ENCODE data around the gene LRRTM4.
"Not testable (repeated sequence)": the region's sequence is repeated elsewhere in the genome, so short reads cannot be mapped to it uniquely, and the experiment has no call there.

Gene LRRTM4

GRCh38 chr2:77095096-77095495, 427.1 kb downstream of the LRRTM4 start:
- no peaks in the 10 kb centered on the region for H3K27me3 ChIP-seq (ENCODE audit: control insufficient read depth in 1 of 2, insufficient read depth in 2 of 2, low read length in 2 of 2)
- no peaks in the 10 kb centered on the region for H3K4me1 ChIP-seq (ENCODE audit: control insufficient read depth, insufficient read depth, low read length)
- H3K4me3 ChIP-seq (ENCODE audit: low read length in 2 of 2) = no peak overlapping the region
- H3K36me3 ChIP-seq (ENCODE audit: control insufficient read depth in 2 of 2, insufficient read depth in 2 of 2, low read length in 2 of 2) = no peaks in the 10 kb centered on the region
- H3K9ac ChIP-seq (ENCODE audit: low read length in 2 of 2) = no peak overlapping the region
- H3K9me3 ChIP-seq (ENCODE audit: control insufficient read depth in 2 of 2, low read length in 2 of 2) = no peaks in the 10 kb centered on the region
- no peak overlapping the region for H3K27ac ChIP-seq (ENCODE audit: low read length)

GRCh38 chr2:77088424-77088823, 433.8 kb downstream of the LRRTM4 start:
- not testable (repeated sequence) for H3K4me1 ChIP-seq (ENCODE audit: control insufficient read depth, insufficient read depth, low read length); H3K27ac ChIP-seq (ENCODE audit: low read length); H3K27me3 ChIP-seq (ENCODE audit: control insufficient read depth in 1 of 2, insufficient read depth in 2 of 2, low read length in 2 of 2); H3K9me3 ChIP-seq (ENCODE audit: control insufficient read depth in 2 of 2, low read length in 2 of 2); H3K9ac ChIP-seq (ENCODE audit: low read length in 2 of 2); H3K36me3 ChIP-seq (ENCODE audit: control insufficient read depth in 2 of 2, insufficient read depth in 2 of 2, low read length in 2 of 2); H3K4me3 ChIP-seq (ENCODE audit: low read length in 2 of 2)

- no peak overlapping the region for H3K27ac ChIP-seq (ENCODE audit: low read length)
- no peak overlapping the region for H3K9ac ChIP-seq (ENCODE audit: low read length in 2 of 2)
- no peaks in the 10 kb centered on the region for H3K9me3 ChIP-seq (ENCODE audit: control insufficient read depth in 2 of 2, low read length in 2 of 2)
- no peaks in the 10 kb centered on the region for H3K36me3 ChIP-seq (ENCODE audit: control insufficient read depth in 2 of 2, insufficient read depth in 2 of 2, low read length in 2 of 2)
- no peak overlapping the region for H3K4me3 ChIP-seq (ENCODE audit: low read length in 2 of 2)
- H3K4me1 ChIP-seq (ENCODE audit: control insufficient read depth, insufficient read depth, low read length) = no peaks in the 10 kb centered on the region
- no peaks in the 10 kb centered on the region for H3K27me3 ChIP-seq (ENCODE audit: control insufficient read depth in 1 of 2, insufficient read depth in 2 of 2, low read length in 2 of 2)
These were observed 434.2 kb downstream of the LRRTM4 start for GRCh38 chr2:77087987-77088414.

- Histone ChIP-seq H3K9ac (ENCODE audit: low read length in 2 of 2) (no peak overlapping the region), H3K27me3 (ENCODE audit: control insufficient read depth in 1 of 2, insufficient read depth in 2 of 2, low read length in 2 of 2) (no peaks in the 10 kb centered on the region), H3K9me3 (ENCODE audit: control insufficient read depth in 2 of 2, low read length in 2 of 2) (no peaks in the 10 kb centered on the region), H3K36me3 (ENCODE audit: control insufficient read depth in 2 of 2, insufficient read depth in 2 of 2, low read length in 2 of 2) (no peaks in the 10 kb centered on the region), H3K4me3 (ENCODE audit: low read length in 2 of 2) (no peak overlapping the region), H3K27ac (ENCODE audit: low read length) (no peak overlapping the region), H3K4me1 (ENCODE audit: control insufficient read depth, insufficient read depth, low read length) (no peaks in the 10 kb centered on the region)
These were observed 435.7 kb downstream of the LRRTM4 start for GRCh38 chr2:77086478-77086877.

GRCh38 chr2:77086051-77086450, 436.1 kb downstream of the LRRTM4 start:
- Histone ChIP-seq H3K9me3 (ENCODE audit: control insufficient read depth in 2 of 2, low read length in 2 of 2) (no peaks in the 10 kb centered on the region), H3K4me1 (ENCODE audit: control insufficient read depth, insufficient read depth, low read length) (no peaks in the 10 kb centered on the region), H3K9ac (ENCODE audit: low read length in 2 of 2) (no peak overlapping the region), H3K4me3 (ENCODE audit: low read length in 2 of 2) (no peak overlapping the region), H3K27ac (ENCODE audit: low read length) (no peak overlapping the region), H3K36me3 (ENCODE audit: control insufficient read depth in 2 of 2, insufficient read depth in 2 of 2, low read length in 2 of 2) (no peaks in the 10 kb centered on the region), H3K27me3 (ENCODE audit: control insufficient read depth in 1 of 2, insufficient read depth in 2 of 2, low read length in 2 of 2) (no peaks in the 10 kb centered on the region)

- no peak overlapping the region for H3K4me3 ChIP-seq (ENCODE audit: low read length in 2 of 2)
- H3K27me3 ChIP-seq (ENCODE audit: control insufficient read depth in 1 of 2, insufficient read depth in 2 of 2, low read length in 2 of 2) = no peaks in the 10 kb centered on the region
- H3K9me3 ChIP-seq (ENCODE audit: control insufficient read depth in 2 of 2, low read length in 2 of 2) = no peaks in the 10 kb centered on the region
- no peaks in the 10 kb centered on the region for H3K4me1 ChIP-seq (ENCODE audit: control insufficient read depth, insufficient read depth, low read length)
- H3K36me3 ChIP-seq (ENCODE audit: control insufficient read depth in 2 of 2, insufficient read depth in 2 of 2, low read length in 2 of 2) = no peaks in the 10 kb centered on the region
- no peak overlapping the region for H3K9ac ChIP-seq (ENCODE audit: low read length in 2 of 2)
- no peak overlapping the region for H3K27ac ChIP-seq (ENCODE audit: low read length)
These were observed 436.6 kb downstream of the LRRTM4 start for GRCh38 chr2:77085561-77085960.

- Histone ChIP-seq H3K27me3 (ENCODE audit: control insufficient read depth in 1 of 2, insufficient read depth in 2 of 2, low read length in 2 of 2) (no peaks in the 10 kb centered on the region), H3K4me3 (ENCODE audit: low read length in 2 of 2) (no peak overlapping the region), H3K4me1 (ENCODE audit: control insufficient read depth, insufficient read depth, low read length) (no peaks in the 10 kb centered on the region), H3K36me3 (ENCODE audit: control insufficient read depth in 2 of 2, insufficient read depth in 2 of 2, low read length in 2 of 2) (no peaks in the 10 kb centered on the region), H3K9me3 (ENCODE audit: control insufficient read depth in 2 of 2, low read length in 2 of 2) (no peaks in the 10 kb centered on the region), H3K27ac (ENCODE audit: low read length) (no peak overlapping the region), H3K9ac (ENCODE audit: low read length in 2 of 2) (no peak overlapping the region)
These were observed 440.6 kb downstream of the LRRTM4 start for GRCh38 chr2:77081597-77081996.

GRCh38 chr2:77064324-77064723, 457.9 kb downstream of the LRRTM4 start:
- Histone ChIP-seq H3K27me3 (ENCODE audit: control insufficient read depth in 1 of 2, insufficient read depth in 2 of 2, low read length in 2 of 2) (no peaks in the 10 kb centered on the region), H3K4me3 (ENCODE audit: low read length in 2 of 2) (no peak overlapping the region), H3K4me1 (ENCODE audit: control insufficient read depth, insufficient read depth, low read length) (no peaks in the 10 kb centered on the region), H3K36me3 (ENCODE audit: control insufficient read depth in 2 of 2, insufficient read depth in 2 of 2, low read length in 2 of 2) (no peaks in the 10 kb centered on the region), H3K9me3 (ENCODE audit: control insufficient read depth in 2 of 2, low read length in 2 of 2) (no peaks in the 10 kb centered on the region), H3K9ac (ENCODE audit: low read length in 2 of 2) (no peak overlapping the region), H3K27ac (ENCODE audit: low read length) (no peak overlapping the region)

GRCh38 chr2:77054938-77055337, 467.2 kb downstream of the LRRTM4 start:
- Histone ChIP-seq H3K27me3 (ENCODE audit: control insufficient read depth in 1 of 2, insufficient read depth in 2 of 2, low read length in 2 of 2) (no peaks in the 10 kb centered on the region), H3K4me3 (ENCODE audit: low read length in 2 of 2) (no peak overlapping the region), H3K9me3 (ENCODE audit: control insufficient read depth in 2 of 2, low read length in 2 of 2) (no peaks in the 10 kb centered on the region), H3K4me1 (ENCODE audit: control insufficient read depth, insufficient read depth, low read length) (no peaks in the 10 kb centered on the region), H3K9ac (ENCODE audit: low read length in 2 of 2) (no peak overlapping the region), H3K27ac (ENCODE audit: low read length) (no peak overlapping the region), H3K36me3 (ENCODE audit: control insufficient read depth in 2 of 2, insufficient read depth in 2 of 2, low read length in 2 of 2) (no peaks in the 10 kb centered on the region)

GRCh38 chr2:77046339-77046738, 475.8 kb downstream of the LRRTM4 start:
- Histone ChIP-seq H3K27me3 (ENCODE audit: control insufficient read depth in 1 of 2, insufficient read depth in 2 of 2, low read length in 2 of 2) (no peaks in the 10 kb centered on the region), H3K9me3 (ENCODE audit: control insufficient read depth in 2 of 2, low read length in 2 of 2) (no peaks in the 10 kb centered on the region), H3K4me1 (ENCODE audit: control insufficient read depth, insufficient read depth, low read length) (no peaks in the 10 kb centered on the region), H3K4me3 (ENCODE audit: low read length in 2 of 2) (no peak overlapping the region), H3K36me3 (ENCODE audit: control insufficient read depth in 2 of 2, insufficient read depth in 2 of 2, low read length in 2 of 2) (no peaks in the 10 kb centered on the region), H3K27ac (ENCODE audit: low read length) (no peak overlapping the region), H3K9ac (ENCODE audit: low read length in 2 of 2) (no peak overlapping the region)

GRCh38 chr2:77045456-77045855, 476.7 kb downstream of the LRRTM4 start:
- H3K36me3 ChIP-seq (ENCODE audit: control insufficient read depth in 2 of 2, insufficient read depth in 2 of 2, low read length in 2 of 2); H3K9ac ChIP-seq (ENCODE audit: low read length in 2 of 2); H3K27me3 ChIP-seq (ENCODE audit: control insufficient read depth in 1 of 2, insufficient read depth in 2 of 2, low read length in 2 of 2); H3K27ac ChIP-seq (ENCODE audit: low read length); H3K9me3 ChIP-seq (ENCODE audit: control insufficient read depth in 2 of 2, low read length in 2 of 2); H3K4me3 ChIP-seq (ENCODE audit: low read length in 2 of 2); H3K4me1 ChIP-seq (ENCODE audit: control insufficient read depth, insufficient read depth, low read length): not testable (repeated sequence)

- Histone ChIP-seq H3K36me3 (ENCODE audit: control insufficient read depth in 2 of 2, insufficient read depth in 2 of 2, low read length in 2 of 2) (no peaks in the 10 kb centered on the region), H3K4me1 (ENCODE audit: control insufficient read depth, insufficient read depth, low read length) (no peaks in the 10 kb centered on the region), H3K4me3 (ENCODE audit: low read length in 2 of 2) (no peak overlapping the region), H3K27me3 (ENCODE audit: control insufficient read depth in 1 of 2, insufficient read depth in 2 of 2, low read length in 2 of 2) (no peaks in the 10 kb centered on the region), H3K27ac (ENCODE audit: low read length) (no peak overlapping the region), H3K9ac (ENCODE audit: low read length in 2 of 2) (no peak overlapping the region), H3K9me3 (ENCODE audit: control insufficient read depth in 2 of 2, low read length in 2 of 2) (no peaks in the 10 kb centered on the region)
These were observed 487.7 kb downstream of the LRRTM4 start for GRCh38 chr2:77034445-77034844.

All from stomach smooth muscle (tissue), 2 donors.